B cell (primary cell): ENCODE data around the gene OR8K1. TPM values are rescaled to one million over a fixed set of nuclear protein-coding genes. Genes with fewer than 3 reads are reported as not detected.

Experiments
- ATAC-seq: fragments of 200-7000 bp; cut with Tn5 transposase; one replicate; pipeline ENCODE4 v1.10.0; 2021; ENCODE audit warnings: low read depth, mild to moderate bottlenecking, moderate number of reproducible peaks, moderate library complexity
- CTCF ChIA-PET: fragments of 350-600 bp; sonication (Branson Sonifier 250); formaldehyde crosslinking; loops from one replicate; lab custom pipeline; 2021; ENCODE audit warnings: antibody characterized with exemption, inconsistent platforms; lab: Charles Lee
- POLR2A ChIA-PET: fragments of 350-600 bp; sonication (Branson Sonifier 250); formaldehyde crosslinking; loops from one replicate; lab custom pipeline; 2021; ENCODE audit warnings: antibody characterized with exemption; lab: Charles Lee
- DNase-seq: peaks from one replicate; pipeline ENCODE4 v3.0.0; 2013
- H2AFZ ChIP-seq: 2 replicates; pipeline ENCODE4 v1.6.1; 2012; ENCODE audit warnings: mild to moderate bottlenecking, low read depth, low read length; ENCODE audit not compliant: insufficient read depth, poor library complexity, severe bottlenecking
- H3K27ac ChIP-seq, 2 donors: 1 replicate in 1 of 2; 2 replicates in 1 of 2; pipeline ENCODE4 v1.5.1; 2012 to 2013; ENCODE audit warnings: low read length in 2 of 2, mild to moderate bottlenecking in 2 of 2, moderate library complexity in 1 of 2
- H3K27me3 ChIP-seq, 4 experiments: fragments of 200-600 bp in 1 of 4; sonication (generic) in 1 of 4; replicated peaks in 1 of 4; 1 replicate in 2 of 4; 2 replicates in 2 of 4; pipeline versions ENCODE4 v1.6.1 to v1.7.0; 2013 to 2016; ENCODE audit warnings: low read length in 3 of 4, mild to moderate bottlenecking in 2 of 4, mixed read lengths in 1 of 4, moderate library complexity in 1 of 4; ENCODE audit not compliant: insufficient read depth in 4 of 4, control insufficient read depth in 3 of 4; ENCODE audit errors: control extremely low read depth in 1 of 4
- H3K36me3 ChIP-seq, 2 experiments: replicated peaks in 1 of 2; 1 replicate in 1 of 2; 2 replicates in 1 of 2; pipeline versions ENCODE4 v1.6.1 to v1.7.1; 2013; ENCODE audit warnings: low read length in 1 of 2; ENCODE audit not compliant: insufficient read depth in 2 of 2, control insufficient read depth in 1 of 2; ENCODE audit errors: control extremely low read depth in 1 of 2, extremely low read depth in 1 of 2
- H3K4me1 ChIP-seq, 2 donors: fragments of 200-600 bp in 1 of 2; sonication (generic) in 1 of 2; 1 replicate in 1 of 2; 2 replicates in 1 of 2; pipeline versions ENCODE4 v1.5.1 to v1.6.1; 2013 to 2017; ENCODE audit warnings: low read length in 2 of 2; ENCODE audit not compliant: control insufficient read depth in 2 of 2, insufficient read depth in 2 of 2
- H3K4me2 ChIP-seq: replicated peaks from 2 replicates; pipeline ENCODE3; 2012; ENCODE audit warnings: mild to moderate bottlenecking, low read depth, low read length; ENCODE audit not compliant: poor library complexity, severe bottlenecking
- H3K4me3 ChIP-seq, 5 experiments: fragments of 200-600 bp in 1 of 5; sonication (generic) in 1 of 5; 1 replicate in 3 of 5; 2 replicates in 2 of 5; pipeline versions ENCODE4 v1.5.1 to v1.7.0; 2011 to 2016; ENCODE audit warnings: low read length in 4 of 5, mild to moderate bottlenecking in 4 of 5, low read depth in 2 of 5, control low read depth in 1 of 5, moderate library complexity in 1 of 5; ENCODE audit not compliant: insufficient read depth in 1 of 5; ENCODE audit errors: control extremely low read depth in 1 of 5, extremely low read depth in 1 of 5
- H3K79me2 ChIP-seq: fragments of 200-600 bp; sonication (generic); one replicate; pipeline ENCODE4 v1.6.0; 2016; ENCODE audit warnings: low read length; ENCODE audit not compliant: control insufficient read depth, insufficient read depth
- H3K9ac ChIP-seq: fragments of 200-600 bp; sonication (generic); 2 replicates; pipeline ENCODE4 v1.6.1; 2017; ENCODE audit warnings: mild to moderate bottlenecking, low read length, moderate library complexity
- H3K9me3 ChIP-seq, 3 donors: one replicate each; pipeline versions ENCODE4 v1.6.1 to v1.7.1; 2013; ENCODE audit warnings: low read length in 2 of 3; ENCODE audit not compliant: control insufficient read depth in 2 of 3, insufficient read depth in 1 of 3; ENCODE audit errors: control extremely low read depth in 1 of 3
- H4K20me1 ChIP-seq: 2 replicates; pipeline ENCODE4 v1.6.0; 2012; ENCODE audit warnings: mild to moderate bottlenecking, low read length; ENCODE audit not compliant: insufficient read depth, control insufficient read depth, poor library complexity, severe bottlenecking
- H3K27ac Mint-ChIP-seq: one replicate; pipeline ENCODE4 v1.8.0; 2021; ENCODE audit warnings: mixed read lengths
- H3K27me3 Mint-ChIP-seq: one replicate; pipeline ENCODE4 v1.8.0; 2021; ENCODE audit warnings: mixed read lengths
- H3K4me1 Mint-ChIP-seq: one replicate; pipeline ENCODE4 v1.8.0; 2021; ENCODE audit warnings: mixed read lengths
- H3K4me3 Mint-ChIP-seq: one replicate; pipeline ENCODE4 v1.8.0; 2021; ENCODE audit warnings: mixed read lengths
- H3K9me3 Mint-ChIP-seq: one replicate; pipeline ENCODE4 v1.8.0; 2022; ENCODE audit warnings: mixed read lengths; ENCODE audit not compliant: insufficient read depth
- CTCF ChIP-seq: fragments of 200-600 bp; IDR thresholded peaks from one replicate; pipeline ENCODE4 v1.8.0; 2022; ENCODE audit warnings: antibody characterized with exemption, mild to moderate bottlenecking
- EZH2 ChIP-seq: IDR thresholded peaks from 2 replicates; pipeline ENCODE4 v1.6.1; 2012; ENCODE audit warnings: borderline replicate concordance, low read depth, mild to moderate bottlenecking, moderate library complexity, low read length; ENCODE audit not compliant: insufficient read depth, poor library complexity, severe bottlenecking
- WGBS: methylation state at CpG from one replicate; pipeline ENCODE4 v1.1.5; 2013; ENCODE audit warnings: missing lambda C conversion rate; ENCODE audit not compliant: insufficient coverage; 5-methylcytosine and 5-hydroxymethylcytosine counted together
- intact Hi-C: fragments of 100-400 bp; cut with micrococcal nuclease; formaldehyde crosslinking; loops from one replicate; pipeline ENCODE4 v1.10.0; 2022
- polyA plus RNA-seq: library from polyadenylated mRNA; depleted of rRNA; stranded (reverse); fragments of >200 nt; gene quantifications from 2 replicates; pipeline ENCODE4 v1.2.3, GENCODE V29; 2012
- total RNA-seq, 2 donors: library from RNA; stranded (reverse); fragments of 120-200 nt in 1 of 2; gene quantifications; 1 replicate in 1 of 2; 2 replicates in 1 of 2; pipeline versions ENCODE4 v1.2.3 to v1.2.4, GENCODE V29; 2013 to 2022

The OR8K1 gene
- total and polyA plus RNA-seq, 2 donors (not counting 1 experiment from before 2014, with no cell fraction given): not detected

GRCh38 chr11:56331861-56332491 is 13.9 kb upstream of the OR8K1 start:
- Histone ChIP-seq H3K27ac (no peak overlapping the region), H3K79me2 (no peaks in the 10 kb centered on the region), H3K9me3 (peaks cover 0 to 13% (median 2%) of the 10 kb centered on the region in 3 donors), H3K4me1 (no peaks in the 10 kb centered on the region), H3K4me3 (no peak overlapping the region), H2AFZ (no peak overlapping the region), H3K36me3 (no peaks in the 10 kb centered on the region), H4K20me1 (no peaks in the 10 kb centered on the region), H3K9ac (no peak overlapping the region), H3K27me3 (no peaks in the 10 kb centered on the region), H3K4me2 (no peak overlapping the region)
- no peak for DNase-seq
- ChIA-PET CTCF (no interaction called here), POLR2A (no interaction called here)
- intact Hi-C loops: no loop called here
- ATAC-seq: no peak
- H3K27me3 Mint-ChIP-seq: no peaks in the 10 kb centered on the region
- H3K9me3 Mint-ChIP-seq: no peaks in the 10 kb centered on the region
- H3K27ac Mint-ChIP-seq: no peak overlapping the region
- WGBS: 87% methylated on average over 34 of the region's 34 CpGs
- TF ChIP-seq EZH2 (no peak), CTCF (no peak)
- H3K4me1 Mint-ChIP-seq: no peaks in the 10 kb centered on the region
- H3K4me3 Mint-ChIP-seq: no peak overlapping the region

DNA sequence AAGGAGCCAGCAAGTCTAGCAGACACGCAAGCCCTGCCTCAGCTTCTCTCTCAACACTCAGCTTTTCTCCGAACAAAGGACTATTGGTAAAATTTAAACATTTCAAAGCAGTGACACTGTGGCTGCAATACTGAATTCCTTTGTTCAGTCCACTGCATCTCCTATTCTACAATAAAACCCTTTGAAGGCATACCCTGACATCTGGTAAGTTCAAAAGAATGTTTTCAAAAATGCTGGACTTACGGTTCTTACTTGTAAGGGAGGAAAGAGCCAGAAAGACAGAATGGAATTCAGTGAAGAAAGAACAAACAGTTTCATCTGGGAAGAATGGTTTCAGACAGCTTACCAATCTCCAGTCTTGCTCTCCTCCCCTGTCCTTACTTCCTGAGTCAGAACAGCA is 12.7 kb upstream of the OR8K1 start:
- no peaks in the 10 kb centered on the region for H4K20me1 ChIP-seq
- peaks cover 0 to 15% (median 2%) of the 10 kb centered on the region in 3 donors for H3K9me3 ChIP-seq
- H3K79me2 ChIP-seq: no peaks in the 10 kb centered on the region
- WGBS: no CpG with 5 or more reads among the region's 3 CpGs
- H3K27me3 ChIP-seq: no peaks in the 10 kb centered on the region
- Mint-ChIP-seq H3K27ac (no peak overlapping the region), H3K4me1 (no peaks in the 10 kb centered on the region), H3K4me3 (no peak overlapping the region), H3K9me3 (no peaks in the 10 kb centered on the region), H3K27me3 (no peaks in the 10 kb centered on the region)
- DNase-seq: no peak
- TF ChIP-seq CTCF (no peak), EZH2 (no peak)
- intact Hi-C loops: no loop called here
- ChIA-PET CTCF (no interaction called here), POLR2A (no interaction called here)
- no peaks in the 10 kb centered on the region for H3K36me3 ChIP-seq
- no peak overlapping the region for H3K4me3 ChIP-seq
- H3K27ac ChIP-seq: no peak overlapping the region
- H3K4me1 ChIP-seq: no peaks in the 10 kb centered on the region
- H3K4me2 ChIP-seq: no peak overlapping the region
- H2AFZ ChIP-seq: no peak overlapping the region
- ATAC-seq: no peak
- H3K9ac ChIP-seq: no peak overlapping the region
